Subcutaneous abdominal adipose tissue (tissue), 5 donors: ENCODE data around the gene TMCC3.
A peak's percentile ranks its signal among the peaks of the same experiment; 100 is the strongest.

Experiments used
- H3K27ac ChIP-seq: one replicate; pipeline ENCODE4 v1.7.0; 2013; ENCODE audit warnings: low read depth, mild to moderate bottlenecking, inconsistent platforms, low read length, moderate library complexity
- H3K27me3 ChIP-seq, 5 donors: one replicate each; pipeline ENCODE4 v1.7.0; 2013; ENCODE audit warnings: low read length in 5 of 5, inconsistent platforms in 1 of 5; ENCODE audit not compliant: control insufficient read depth in 5 of 5, insufficient read depth in 4 of 5
- H3K36me3 ChIP-seq, 5 donors: one replicate each; pipeline ENCODE4 v1.7.0; 2013; ENCODE audit warnings: low read length in 5 of 5; ENCODE audit not compliant: control insufficient read depth in 5 of 5, insufficient read depth in 5 of 5
- H3K4me1 ChIP-seq, 5 donors: one replicate each; pipeline ENCODE4 v1.7.0; 2013; ENCODE audit warnings: low read length in 5 of 5, mild to moderate bottlenecking in 3 of 5, moderate library complexity in 1 of 5; ENCODE audit not compliant: control insufficient read depth in 5 of 5, insufficient read depth in 5 of 5
- H3K4me3 ChIP-seq, 5 donors: one replicate each; pipeline ENCODE4 v1.7.0; 2013; ENCODE audit warnings: low read length in 5 of 5, low read depth in 1 of 5
- H3K9ac ChIP-seq, 5 donors: one replicate each; pipeline ENCODE4 v1.7.0; 2013; ENCODE audit warnings: low read length in 5 of 5, mild to moderate bottlenecking in 4 of 5, moderate library complexity in 3 of 5
- H3K9me3 ChIP-seq, 5 donors: one replicate each; pipeline ENCODE4 v1.7.0; 2013; ENCODE audit warnings: low read length in 5 of 5; ENCODE audit not compliant: control insufficient read depth in 5 of 5
- donor health status: healthy.
- donor health status: healthy.
- donor health status: healthy.
- donor health status: healthy.
- donor health status: healthy.

Gene TMCC3

DNA sequence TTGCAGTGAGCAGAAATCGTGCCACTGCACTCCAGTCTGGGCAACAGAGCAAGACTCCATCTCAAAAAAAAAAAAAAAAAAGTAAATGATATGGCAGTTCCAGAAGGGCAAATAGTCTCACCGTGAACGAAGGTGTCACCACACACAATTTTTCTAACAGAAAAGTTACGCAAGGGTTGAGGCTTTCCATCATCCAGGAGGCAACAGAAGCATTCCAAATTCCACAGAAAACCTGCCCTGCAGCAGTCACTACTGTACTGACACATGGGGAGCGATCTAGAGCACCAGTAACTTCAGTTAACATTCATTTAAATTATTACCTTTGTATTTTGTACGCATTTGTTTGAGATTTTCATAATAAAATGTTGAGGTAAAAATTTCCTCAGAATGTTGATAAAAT, 24.8 kb downstream of the TMCC3 start:
- Histone ChIP-seq H3K27me3 (no peaks in the 10 kb centered on the region), H3K9me3 (no peaks in the 10 kb centered on the region)

DNA sequence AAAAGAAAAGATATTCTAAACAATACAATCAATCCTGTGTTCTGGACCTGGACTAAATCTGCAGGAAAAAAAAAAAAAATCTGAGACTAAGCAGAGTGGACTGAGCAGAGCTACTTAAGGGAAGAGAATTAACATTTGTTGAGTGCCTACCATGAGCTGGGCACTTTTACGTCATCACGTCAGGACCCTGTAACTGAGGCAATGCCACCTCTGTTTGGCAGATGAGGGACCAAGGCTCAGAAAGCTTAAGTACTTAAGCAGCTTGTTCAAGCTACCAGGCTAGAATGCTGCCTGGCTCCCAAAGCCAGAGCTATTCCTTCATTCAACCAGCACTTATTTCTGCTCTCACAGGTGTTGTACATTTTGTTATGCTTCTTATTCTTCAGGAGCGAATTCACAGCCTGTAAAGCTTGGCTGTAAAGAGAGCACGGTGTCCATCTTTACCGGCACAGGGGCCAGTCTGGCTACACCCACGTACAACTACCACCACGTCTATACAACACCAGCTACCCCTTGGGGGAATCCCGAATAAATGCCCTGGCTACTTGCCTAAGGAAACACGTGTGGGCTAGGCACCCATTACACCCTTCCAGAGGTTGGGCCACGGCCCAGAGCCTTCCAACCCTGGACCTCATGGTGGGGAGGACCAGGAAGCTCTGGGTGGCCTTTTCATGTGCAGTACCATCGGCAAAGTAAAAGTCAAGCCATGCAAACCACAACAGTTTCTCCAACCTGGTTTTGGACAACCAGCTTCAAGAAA, 27.0 kb downstream of the TMCC3 start:
- Histone ChIP-seq H3K9me3 (no peaks in the 10 kb centered on the region), H3K4me3 (no peak overlapping the region), H3K27me3 (no peaks in the 10 kb centered on the region), H3K9ac (no peak overlapping the region), H3K4me1 (peaks cover 0 to 27% (median 18%) of the 10 kb centered on the region in 5 donors), H3K36me3 (no peaks in the 10 kb centered on the region), H3K27ac (no peak overlapping the region)

More for the DNA sequence above, 24.8 kb downstream of the TMCC3 start:
- Histone ChIP-seq H3K4me3 (no peak overlapping the region), H3K4me1 (peaks cover 0 to 31% (median 18%) of the 10 kb centered on the region in 5 donors), H3K36me3 (no peaks in the 10 kb centered on the region), H3K27ac (no peak overlapping the region), H3K9ac (no peak overlapping the region)

DNA sequence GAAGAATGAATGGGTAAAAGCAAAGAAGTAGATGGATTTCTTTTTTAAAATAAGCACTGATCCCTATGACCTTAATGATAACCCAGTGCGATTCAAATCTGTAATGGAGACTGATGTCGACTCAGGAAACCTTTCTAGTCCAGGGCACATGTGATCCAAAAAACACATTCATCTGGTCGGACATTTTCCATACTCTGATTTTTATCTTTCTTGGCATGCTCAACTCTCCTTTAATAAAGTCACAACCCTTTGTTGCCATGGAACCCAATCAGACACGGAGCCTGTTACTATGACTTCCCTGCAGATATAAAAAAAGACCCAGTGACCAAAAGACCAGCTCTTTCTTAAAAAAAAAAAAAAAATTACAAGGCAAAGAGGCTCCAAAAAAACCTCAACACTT, 27.9 kb downstream of the TMCC3 start:
- Histone ChIP-seq H3K36me3 (no peaks in the 10 kb centered on the region), H3K4me3 (peak overlapping the region in 2 of 5 donors; percentile 47 to 49), H3K9me3 (no peaks in the 10 kb centered on the region), H3K4me1 (peaks cover 0 to 30% (median 18%) of the 10 kb centered on the region in 5 donors), H3K9ac (no peak overlapping the region), H3K27ac (peak overlapping the region; percentile 26), H3K27me3 (no peaks in the 10 kb centered on the region)

DNA sequence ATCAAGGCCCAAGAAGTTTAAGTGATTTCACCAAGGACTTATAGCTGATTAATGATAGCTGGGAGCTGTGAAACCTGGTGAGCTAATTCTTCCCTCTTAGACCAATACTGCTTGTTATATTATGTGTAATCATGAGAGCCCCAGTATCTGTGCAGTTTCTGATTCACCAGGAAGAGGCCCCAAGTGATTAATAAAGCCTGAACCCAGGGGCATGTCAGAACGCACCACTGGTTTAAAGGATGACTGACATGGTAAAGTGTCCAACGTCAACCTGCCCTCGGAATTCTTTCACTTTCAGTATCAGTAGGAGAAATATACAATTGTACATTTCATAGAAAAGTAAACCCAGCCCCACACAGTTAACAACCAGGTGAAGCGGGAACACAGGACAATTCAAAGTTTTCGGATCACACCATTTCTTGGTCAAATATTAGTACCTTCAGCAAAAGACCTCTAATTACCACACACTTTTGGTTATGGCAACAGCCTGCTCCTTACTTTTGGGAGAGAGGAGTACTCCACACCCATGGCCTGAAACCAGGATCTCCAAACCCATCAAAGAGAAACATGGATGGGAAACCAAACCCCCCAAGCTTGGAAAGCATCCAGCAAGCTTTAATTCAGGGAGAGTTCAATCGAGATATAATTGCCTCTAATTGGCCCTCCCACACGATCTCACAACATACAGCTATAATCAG, 28.5 kb downstream of the TMCC3 start:
- peak overlapping the region; percentile 26 for H3K27ac ChIP-seq
- peak overlapping the region in 1 of 5 donors; percentile 30 for H3K9ac ChIP-seq
- H3K27me3 ChIP-seq = no peaks in the 10 kb centered on the region
- no peaks in the 10 kb centered on the region for H3K9me3 ChIP-seq
- no peaks in the 10 kb centered on the region for H3K36me3 ChIP-seq
- H3K4me3 ChIP-seq = peak overlapping the region in 4 of 5 donors; percentile 39 to 49 (median 46)
- peaks cover 0 to 37% (median 20%) of the 10 kb centered on the region in 5 donors for H3K4me1 ChIP-seq

DNA sequence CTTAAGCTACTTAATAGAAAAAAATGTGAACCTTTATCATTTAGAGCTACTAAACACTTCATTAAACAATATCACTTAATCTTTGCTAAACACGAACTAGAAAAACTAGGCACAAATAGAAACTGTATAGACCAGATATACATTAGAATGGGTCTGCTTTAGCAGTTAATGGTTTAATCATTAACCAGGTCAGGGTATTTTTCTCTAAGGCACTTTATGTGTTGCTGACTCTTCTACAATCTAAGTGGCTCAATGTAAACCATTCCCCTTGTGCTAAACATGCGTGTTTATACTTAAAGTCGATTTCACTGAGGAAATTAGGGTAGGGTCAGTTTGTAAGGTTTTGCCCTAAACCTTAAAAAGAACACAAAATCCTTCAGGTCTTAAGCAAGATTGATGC, 29.7 kb downstream of the TMCC3 start:
- H3K4me1 ChIP-seq = peaks cover 4 to 49% (median 30%) of the 10 kb centered on the region in 5 donors
- H3K4me3 ChIP-seq = no peak overlapping the region
- no peaks in the 10 kb centered on the region for H3K9me3 ChIP-seq
- H3K27me3 ChIP-seq = no peaks in the 10 kb centered on the region
- H3K9ac ChIP-seq = no peak overlapping the region
- no peaks in the 10 kb centered on the region for H3K36me3 ChIP-seq
- no peak overlapping the region for H3K27ac ChIP-seq

DNA sequence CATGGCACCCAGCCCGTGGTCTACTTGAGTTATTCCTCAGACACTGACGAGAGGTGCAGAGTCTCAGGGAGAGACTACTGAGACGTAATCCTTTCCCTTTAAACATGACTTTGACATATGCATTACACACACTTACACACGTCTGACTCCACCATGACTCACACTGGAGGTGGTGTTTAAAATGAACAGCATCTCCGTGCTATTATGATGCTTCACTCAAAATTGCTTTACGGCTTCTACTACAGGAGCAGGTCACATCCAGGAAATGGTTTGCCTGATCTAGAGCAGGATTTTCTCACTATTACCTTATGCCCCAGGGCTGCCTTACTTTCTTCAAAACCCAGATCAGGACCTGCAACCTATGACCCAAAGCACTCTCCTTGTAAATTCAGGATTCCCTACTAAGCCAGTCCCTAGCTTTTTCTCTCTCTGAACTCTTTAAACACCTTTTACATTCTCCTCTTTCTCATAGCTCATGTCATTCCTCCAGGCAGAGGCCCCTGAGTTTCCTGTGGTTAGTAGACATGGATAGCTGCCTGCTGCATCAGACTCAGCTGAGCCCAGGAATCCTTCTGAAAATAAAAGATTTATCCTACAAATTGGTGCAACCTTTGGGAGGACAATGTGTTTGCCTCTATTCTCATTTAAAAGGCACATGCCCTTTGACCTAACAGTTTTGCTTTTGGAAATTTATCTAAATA, 31.2 kb downstream of the TMCC3 start:
- Histone ChIP-seq H3K4me3 (no peak overlapping the region), H3K36me3 (no peaks in the 10 kb centered on the region), H3K27me3 (no peaks in the 10 kb centered on the region), H3K9me3 (no peaks in the 10 kb centered on the region), H3K9ac (no peak overlapping the region), H3K27ac (no peak overlapping the region), H3K4me1 (peaks cover 6 to 60% (median 39%) of the 10 kb centered on the region in 5 donors)

DNA sequence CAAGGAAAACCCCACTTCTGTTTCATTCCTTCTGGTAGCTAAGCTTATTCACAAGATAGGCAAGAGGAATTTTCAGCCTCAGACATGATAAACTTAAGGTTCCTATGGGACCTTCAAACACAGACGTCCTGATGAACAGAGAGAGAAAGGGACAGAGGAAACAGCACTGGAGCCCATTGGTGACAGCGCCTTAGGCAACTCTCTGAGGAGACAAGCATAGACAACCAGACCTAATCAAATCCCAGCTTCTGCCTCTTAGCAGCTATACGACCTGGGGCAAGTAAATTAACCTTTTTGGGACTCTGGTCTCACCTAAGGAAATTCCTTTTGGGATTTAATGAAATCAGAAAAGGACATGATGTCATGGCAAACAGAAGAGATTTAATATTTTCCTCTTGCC, 33.3 kb downstream of the TMCC3 start:
- Histone ChIP-seq H3K4me3 (no peak overlapping the region), H3K9ac (no peak overlapping the region), H3K4me1 (peaks cover 6 to 44% (median 28%) of the 10 kb centered on the region in 5 donors), H3K27ac (no peak overlapping the region), H3K36me3 (no peaks in the 10 kb centered on the region), H3K27me3 (no peaks in the 10 kb centered on the region), H3K9me3 (no peaks in the 10 kb centered on the region)

DNA sequence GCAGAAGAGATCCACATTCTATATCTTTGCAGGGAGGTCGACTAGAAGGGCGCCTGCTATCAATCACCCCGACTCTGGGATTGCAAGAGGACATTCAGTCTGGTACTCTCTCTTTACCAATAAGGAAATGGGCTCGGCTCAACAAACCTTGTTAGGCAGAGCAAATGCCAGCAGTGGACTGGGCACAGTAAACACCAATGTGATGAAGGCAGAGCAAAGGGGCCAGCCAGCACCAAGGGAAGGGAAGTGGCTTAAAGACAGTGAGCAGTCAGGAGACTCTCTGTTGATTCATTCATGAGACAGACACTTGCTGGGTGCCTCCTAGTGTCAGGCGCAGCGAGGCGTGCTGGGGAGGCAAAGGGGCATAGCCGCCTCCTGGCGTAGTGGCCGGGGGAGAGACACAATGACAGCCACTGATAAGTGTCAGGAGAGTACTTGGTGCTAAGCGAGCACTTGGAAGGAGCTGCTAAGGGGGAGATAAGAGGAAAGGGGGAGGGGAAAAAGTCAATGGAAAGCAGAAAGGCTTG, 34.1 kb downstream of the TMCC3 start:
- Histone ChIP-seq H3K4me1 (peaks cover 6 to 36% (median 20%) of the 10 kb centered on the region in 5 donors), H3K36me3 (no peaks in the 10 kb centered on the region), H3K9me3 (no peaks in the 10 kb centered on the region), H3K4me3 (no peak overlapping the region), H3K27ac (no peak overlapping the region), H3K27me3 (no peaks in the 10 kb centered on the region), H3K9ac (no peak overlapping the region)

DNA sequence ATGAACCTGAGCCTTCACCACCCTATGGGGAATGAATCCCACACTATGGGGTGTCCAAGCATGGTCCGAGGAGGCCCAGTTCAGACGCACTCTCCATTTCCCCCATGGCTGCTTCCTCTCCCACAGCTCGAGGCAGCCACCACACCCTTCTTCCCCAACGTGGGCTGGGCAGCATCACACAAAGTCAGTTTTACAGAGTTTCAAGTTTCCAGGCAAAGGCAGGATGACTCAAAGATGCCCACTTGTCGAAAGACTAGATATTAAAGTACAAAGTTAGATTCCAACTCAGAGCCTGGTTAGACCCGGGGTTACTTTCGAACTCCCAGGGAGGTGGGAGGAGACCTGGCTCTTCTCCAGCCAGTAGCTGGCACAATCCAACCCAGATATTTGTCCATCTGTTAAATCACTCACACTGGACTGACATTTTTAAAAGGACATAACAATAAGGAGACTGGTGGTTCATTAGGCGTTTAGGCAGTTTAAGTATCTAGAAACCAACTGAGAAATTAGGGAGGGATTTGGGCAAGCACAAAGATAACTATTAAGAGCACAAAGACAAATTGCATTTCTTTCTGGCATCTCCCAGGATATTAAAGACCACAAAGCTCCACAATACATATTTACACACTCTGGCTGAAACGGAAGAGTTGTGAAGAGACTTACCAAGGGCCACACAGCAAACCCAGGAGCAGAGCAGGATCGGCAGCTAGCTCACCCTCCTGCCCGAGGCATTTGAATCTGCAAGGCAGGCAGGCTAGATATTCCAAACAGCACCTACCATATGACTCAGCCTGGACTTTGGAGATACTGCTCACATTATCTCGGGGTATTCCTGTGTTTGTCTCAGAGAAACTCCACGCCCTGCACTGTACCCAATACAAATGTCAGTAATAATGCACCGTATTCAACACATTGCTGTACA, 34.8 kb downstream of the TMCC3 start:
- H3K9ac ChIP-seq = no peak overlapping the region
- no peaks in the 10 kb centered on the region for H3K9me3 ChIP-seq
- peaks cover 6 to 33% (median 19%) of the 10 kb centered on the region in 5 donors for H3K4me1 ChIP-seq
- H3K27me3 ChIP-seq = no peaks in the 10 kb centered on the region
- H3K4me3 ChIP-seq = peak overlapping the region in 4 of 5 donors; percentile 28 to 51 (median 43)
- peak overlapping the region; percentile 37 for H3K27ac ChIP-seq
- no peaks in the 10 kb centered on the region for H3K36me3 ChIP-seq
